GM21360 (cell line): Measurements from ENCODE around the gene OR4F15.
"Not testable (repeated sequence)": the region's sequence is repeated elsewhere in the genome, so short reads cannot be mapped to it uniquely, and the experiment has no call there.

ENCODE experiments used
- ATAC-seq: cut with Tn5 transposase; IDR thresholded peaks from one replicate; pipeline ENCODE4 v1.9.1; 2021; ENCODE audit warnings: mild to moderate bottlenecking, moderate library complexity; ENCODE audit not compliant: unreplicated experiment

OR4F15 gene, protein sequence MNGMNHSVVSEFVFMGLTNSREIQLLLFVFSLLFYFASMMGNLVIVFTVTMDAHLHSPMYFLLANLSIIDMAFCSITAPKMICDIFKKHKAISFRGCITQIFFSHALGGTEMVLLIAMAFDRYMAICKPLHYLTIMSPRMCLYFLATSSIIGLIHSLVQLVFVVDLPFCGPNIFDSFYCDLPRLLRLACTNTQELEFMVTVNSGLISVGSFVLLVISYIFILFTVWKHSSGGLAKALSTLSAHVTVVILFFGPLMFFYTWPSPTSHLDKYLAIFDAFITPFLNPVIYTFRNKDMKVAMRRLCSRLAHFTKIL

DNA sequence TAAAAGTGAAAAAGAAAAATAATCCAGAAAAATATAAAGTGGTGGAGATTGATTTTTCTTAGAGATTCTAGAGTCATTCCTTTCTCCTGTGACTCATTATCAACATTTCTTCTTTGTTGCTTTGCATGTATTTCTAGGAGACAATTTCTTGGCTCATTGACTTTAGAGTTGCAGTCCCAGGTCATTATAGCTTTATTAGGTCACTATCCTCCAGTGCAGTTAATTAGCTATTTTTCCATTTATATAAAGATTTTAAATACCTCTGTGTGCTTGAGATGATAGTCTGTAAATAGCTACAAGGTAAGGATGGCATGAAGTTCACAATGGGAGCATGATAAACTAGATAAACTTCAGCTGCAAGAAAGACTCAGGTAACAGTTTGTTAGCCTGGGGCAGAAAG lies at the start of gene OR4F15:
Gene OR4F15, plus strand, starts transcription at position 301 of the 400 bp plus-strand sequence. CDS start 5,985 bp downstream, outside the sequence.
- ATAC-seq, result no peak

DNA sequence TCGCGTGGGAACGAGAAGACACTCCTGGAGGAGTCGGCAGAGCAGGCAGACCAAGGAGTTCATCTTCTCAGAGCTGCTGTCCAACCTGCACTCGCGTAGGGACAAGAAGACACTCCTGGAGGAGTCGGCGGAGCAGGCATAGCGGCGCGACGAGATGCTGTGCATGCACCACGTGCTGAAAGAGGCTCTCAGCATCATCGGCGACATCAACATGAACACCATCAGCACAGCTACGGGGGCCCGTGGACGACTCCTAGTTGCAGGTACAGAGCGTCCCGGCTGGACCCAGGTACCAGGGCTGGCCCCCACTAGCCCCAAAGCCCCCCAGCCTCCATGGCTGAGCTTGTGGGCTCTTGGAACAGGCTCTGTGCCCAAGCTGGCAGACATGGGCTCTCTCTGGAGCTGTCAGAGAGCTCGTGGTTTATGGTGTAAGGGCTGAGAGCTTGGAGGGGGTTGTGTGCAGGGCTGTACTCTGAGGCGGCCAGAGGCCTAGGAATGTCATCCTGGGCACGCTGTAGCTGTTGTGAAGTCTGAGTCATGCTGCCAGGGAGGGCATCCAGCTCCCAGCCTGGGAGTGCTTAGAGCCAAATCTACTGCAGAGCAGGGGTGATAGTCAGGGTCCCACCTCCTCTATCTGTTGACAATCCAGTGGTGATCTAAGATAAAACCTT lies 47.2 kb upstream of the OR4F15 start:
- not testable (repeated sequence) for ATAC-seq

DNA sequence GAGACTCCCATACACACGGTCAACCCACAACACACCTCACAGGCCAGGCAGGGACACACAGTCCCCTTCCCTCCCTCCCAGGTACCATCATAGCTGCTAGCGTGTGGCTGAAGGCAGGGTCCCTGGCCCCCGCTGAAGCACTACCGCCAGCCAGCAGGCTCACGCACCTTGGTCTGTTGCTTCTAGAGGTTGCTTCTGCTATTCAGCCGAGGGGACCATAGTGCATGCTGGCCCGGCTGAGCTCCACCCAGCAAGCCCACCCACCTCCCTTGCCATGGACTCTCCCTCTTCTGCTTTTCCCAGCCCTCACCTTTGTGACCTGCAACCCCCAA lies 46.7 kb upstream of the OR4F15 start:
- ATAC-seq, result not testable (repeated sequence)

DNA sequence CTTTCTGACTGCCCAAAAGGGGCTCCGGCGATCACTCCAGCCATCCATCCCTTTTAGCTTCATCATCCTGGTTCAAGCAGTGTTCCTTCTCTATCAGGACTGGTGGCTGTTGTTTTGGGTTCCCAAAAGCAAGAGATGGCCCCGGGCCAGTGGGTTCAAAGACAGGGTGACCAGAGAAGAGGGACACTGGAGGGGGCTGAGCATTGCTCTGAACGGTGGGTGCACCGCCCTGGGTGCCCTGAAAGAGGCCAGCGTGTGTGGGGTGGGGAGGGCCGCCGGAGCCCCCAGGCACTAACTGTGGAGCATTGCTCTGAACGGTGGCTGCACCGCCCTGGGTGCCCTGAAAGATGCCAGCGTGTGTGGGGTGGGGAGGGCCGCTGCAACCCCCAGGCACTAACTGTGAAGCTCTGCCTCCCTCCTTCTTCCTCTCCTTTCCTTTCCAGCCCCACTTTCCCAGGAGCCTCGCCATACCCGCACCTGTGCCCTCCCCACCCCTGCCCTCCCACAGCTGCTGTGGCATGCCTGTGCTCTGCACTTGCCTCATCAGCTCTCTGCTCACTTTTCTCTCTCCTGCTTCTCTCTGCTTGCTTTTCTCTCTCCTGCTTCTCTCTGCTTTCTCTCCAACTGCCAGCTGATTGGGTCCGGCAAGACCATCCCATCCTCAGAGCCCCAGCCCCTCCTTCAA lies 46.1 kb upstream of the OR4F15 start:
- no peak for ATAC-seq

DNA sequence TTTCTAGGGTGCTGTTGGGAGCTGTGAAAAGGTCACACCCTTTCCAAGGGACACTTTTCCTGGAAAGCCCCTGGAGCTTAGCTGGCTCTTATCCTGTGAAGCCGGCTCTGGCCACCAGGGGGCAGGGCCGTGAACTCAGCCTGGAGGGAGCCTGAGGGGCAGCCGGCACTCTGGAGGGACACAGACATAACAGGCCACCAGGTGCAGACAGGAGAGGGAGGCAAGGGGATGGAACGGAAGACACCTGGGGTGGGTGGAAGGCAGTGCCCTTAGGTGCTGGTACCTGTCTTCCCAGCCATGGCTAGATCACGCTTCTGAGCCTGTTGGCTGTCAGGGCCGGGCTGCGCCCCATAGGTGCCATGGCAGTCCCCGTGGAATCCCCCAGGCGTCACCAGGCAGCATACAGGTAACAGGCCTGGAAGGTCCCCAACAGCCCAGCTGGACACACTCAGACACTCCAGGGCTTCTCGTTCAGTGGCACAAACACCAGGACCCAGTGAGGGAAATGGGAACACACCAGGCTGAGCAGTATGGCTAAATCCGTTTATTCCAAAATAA lies 44.8 kb upstream of the OR4F15 start:
- not testable (repeated sequence) for ATAC-seq

DNA sequence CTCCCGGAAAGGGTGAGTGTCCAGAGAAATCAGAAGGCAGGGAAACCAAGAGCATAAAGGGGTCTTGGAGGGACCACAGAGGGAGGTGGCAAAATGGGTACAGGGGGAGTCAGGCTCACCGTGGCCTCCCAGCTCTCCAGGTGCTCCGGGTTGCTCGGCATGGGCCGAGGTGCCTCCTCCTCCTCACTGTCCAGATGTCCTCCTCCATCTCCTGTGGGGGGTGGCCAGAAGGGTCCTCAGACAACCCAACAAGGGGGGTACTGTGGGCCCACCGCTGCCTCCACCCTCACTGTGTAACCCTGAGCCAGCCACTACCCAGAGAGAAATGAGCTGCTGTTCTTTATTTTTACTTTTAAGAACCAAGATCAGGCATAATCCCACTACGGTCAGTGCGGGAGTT lies 39.1 kb upstream of the OR4F15 start:
- no peak for ATAC-seq

DNA sequence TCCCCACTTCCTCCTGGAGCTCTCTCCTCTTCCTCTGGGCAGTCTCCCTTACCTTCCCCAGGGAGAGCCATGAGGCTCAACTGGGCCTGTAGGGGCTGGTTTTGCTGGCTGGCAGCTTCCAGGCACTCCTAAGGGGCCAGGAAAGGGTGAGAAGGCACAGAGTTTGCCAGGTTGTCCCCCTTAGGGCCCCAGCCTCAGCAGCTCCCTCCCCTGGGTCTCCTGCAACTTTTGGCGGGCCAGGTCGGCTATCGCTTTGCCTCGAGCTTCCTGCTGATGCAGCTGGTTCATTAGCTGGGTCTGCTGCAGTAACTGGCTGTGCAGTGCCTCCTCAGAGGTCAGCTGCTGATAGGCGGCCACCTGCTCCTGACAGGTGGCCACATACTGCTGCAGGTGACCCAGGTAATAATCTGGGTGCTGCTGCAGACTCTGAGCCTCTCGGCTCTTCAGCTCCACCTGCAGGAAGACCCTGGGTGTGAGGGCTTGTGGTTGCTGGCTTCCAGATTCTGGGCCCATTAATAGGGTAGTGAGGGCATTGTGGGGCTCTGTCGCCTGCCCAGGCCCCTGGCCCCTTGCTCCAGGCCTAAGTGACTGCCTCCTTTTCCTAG lies 38.4 kb upstream of the OR4F15 start:
- ATAC-seq, result no peak

DNA sequence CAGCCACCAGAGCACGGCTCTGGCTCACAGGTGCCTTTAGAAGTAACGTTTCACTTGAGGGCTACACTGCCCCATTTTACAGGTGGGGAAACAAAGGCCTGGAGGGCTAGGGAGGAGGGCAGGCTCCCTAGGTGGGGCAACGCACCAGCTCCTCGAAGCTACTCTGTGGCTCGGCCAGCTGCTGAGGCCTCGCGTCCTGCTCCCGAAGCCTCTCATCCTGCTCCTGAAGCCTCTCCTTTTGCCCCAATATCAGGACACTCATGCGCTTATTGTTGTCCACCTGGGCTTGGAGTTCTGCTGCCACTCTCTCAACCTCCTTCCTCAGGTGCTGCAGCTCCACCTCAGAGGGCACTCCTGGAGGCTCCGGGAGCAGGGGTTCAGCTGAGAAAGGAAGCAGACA lies 36.9 kb upstream of the OR4F15 start:
- ATAC-seq, result no peak

DNA sequence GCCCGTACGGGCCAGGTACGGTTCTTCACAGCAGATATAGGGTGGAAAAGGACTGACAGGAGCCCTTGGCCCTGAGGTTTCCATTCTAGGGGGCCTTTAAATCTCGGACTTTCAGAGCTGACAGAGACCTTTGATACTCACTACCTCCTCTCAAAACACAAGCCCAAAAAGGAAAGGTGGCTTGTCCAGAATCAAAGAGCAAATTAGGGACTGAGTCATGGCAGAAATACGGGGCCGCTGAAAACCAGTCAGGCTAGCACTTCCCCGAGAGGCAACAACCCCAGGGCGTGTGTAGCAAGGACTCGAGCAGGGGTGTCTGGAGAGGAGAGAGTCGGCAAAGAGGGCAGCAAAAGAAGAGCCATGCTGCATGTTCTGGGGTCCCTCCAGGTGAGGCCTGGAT lies 33.4 kb upstream of the OR4F15 start:
- ATAC-seq, result not testable (repeated sequence)

DNA sequence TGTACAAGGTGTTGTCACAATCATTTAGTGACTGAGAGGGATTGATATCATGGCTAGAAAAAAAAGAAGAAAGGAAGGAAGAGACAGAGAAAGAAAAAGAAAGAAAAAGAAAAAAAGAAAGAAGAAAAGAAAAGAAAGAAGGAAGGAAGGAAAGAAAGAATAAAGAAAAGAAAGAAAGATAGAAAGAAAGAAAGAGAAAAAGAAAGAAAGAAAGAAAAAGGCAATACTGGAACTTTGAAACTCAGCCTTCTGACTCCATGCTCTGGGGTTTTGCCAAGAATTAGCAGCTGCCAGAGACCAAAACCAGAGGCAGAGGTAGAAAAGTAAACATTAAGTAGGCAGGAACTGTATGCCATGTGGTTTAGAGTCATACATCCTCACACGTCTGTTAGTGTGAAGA lies 31.8 kb upstream of the OR4F15 start:
- not testable (repeated sequence) for ATAC-seq

DNA sequence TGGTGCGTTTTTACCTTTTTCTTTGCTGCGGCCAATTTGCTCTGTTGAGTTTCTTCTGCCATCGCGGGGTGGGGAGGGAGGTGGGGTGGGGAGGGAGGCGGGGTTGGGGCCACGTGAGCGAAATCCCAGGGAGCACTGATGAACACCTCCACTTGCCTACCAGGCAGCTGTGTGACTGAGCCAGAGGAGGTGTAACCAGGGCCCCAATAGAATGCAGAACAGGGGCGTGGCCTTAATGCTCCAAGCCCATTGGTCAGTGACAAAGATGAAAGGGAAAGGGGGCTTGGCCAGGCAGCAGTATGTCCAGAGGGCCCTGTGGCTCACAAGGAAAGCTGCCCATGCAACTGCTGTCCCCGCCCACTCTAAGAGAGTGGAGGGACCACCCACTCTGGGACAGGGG lies 30.1 kb upstream of the OR4F15 start:
- ATAC-seq, result no peak

DNA sequence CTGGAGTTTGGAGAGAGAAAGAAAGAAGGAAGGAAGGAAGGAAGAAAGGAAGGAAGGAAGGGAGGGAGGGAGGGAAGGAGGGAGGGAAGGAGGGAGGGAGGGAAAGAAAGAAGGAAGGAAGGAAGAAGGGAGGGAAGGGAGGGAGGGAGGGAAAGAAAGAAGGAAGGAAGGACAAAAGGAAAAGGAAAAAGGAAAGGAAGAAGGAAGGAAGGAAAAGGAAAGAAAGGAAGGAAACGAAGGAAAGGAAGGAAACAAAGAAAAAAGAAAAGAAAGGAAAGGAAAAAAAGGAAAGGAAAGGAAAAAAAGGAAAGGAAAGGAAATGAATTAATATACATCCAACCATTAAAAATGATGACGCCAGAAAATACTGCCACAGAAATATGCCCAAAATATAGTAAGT lies 27.4 kb upstream of the OR4F15 start:
- no peak for ATAC-seq

DNA sequence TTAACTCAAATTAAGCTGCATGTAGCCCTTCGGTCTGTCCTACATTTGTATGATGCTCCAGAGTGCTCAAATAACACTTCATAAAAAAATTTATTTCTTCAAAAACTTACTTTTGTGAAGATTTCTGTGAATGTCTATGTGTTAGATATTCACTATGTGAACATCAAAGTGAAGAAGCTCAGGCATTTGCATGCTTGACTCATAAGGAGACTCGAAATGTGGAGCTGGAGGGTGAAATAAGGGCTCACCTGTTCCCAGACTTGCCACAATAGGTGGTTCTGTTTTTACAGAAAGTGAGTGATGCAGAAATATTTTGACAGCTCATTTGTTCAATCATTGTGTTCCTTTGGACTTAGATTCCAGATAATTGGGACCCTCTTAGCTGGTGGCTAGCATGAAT lies 25.6 kb upstream of the OR4F15 start:
- not testable (repeated sequence) for ATAC-seq

DNA sequence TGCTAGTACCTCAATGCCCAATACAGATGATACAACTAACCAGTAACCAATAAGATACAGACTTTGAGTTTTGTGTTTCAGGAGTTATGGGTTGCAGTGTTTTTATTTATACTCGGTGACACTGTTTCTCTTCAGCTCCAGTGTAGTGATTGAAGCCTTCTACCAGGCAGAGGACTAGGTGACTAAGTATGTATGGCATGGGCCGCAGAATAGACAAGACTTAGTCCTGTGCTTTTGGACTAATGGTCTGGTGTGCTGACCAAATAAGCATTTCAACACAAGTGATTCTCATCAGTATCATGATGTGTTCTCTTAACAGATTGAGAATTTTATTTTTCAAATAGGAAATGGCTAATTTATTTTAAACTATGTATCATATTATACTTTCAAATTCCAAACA lies 24.0 kb upstream of the OR4F15 start:
- ATAC-seq, result not testable (repeated sequence)

DNA sequence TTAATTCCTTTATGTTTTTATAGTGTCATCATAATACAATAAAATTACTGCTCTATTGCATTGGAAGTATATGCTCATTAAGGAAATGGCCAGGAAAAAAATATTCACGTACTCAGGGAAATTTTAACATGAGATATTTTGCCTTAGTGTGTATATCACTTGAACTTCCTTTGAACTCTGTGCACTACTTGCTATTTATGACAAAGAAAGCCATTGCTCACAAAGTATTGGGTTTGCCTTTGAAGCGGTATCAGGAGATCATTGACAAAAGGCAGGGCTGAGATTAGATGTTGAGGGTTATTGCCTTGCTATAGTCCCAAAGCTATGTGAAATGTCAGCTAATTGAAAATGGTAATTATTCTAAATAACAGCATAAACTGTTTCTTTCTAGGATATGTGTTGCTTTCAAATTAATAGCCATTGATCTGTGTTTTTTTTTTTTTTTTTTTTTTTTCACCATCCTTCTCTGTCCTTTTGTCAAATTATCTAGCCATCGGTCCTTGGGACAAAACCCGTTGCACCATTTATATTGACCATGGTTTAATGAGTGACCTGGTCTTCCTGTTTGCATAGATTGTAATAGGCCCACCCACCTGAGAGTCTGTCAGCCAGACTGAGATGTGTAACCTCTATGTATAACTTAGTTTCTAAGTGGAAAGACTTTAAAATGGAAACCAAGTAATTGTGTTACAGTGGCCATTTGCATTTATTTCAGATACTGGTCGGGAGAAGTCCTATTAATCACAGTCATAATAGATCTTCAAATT lies 23.3 kb upstream of the OR4F15 start:
- not testable (repeated sequence) for ATAC-seq

DNA sequence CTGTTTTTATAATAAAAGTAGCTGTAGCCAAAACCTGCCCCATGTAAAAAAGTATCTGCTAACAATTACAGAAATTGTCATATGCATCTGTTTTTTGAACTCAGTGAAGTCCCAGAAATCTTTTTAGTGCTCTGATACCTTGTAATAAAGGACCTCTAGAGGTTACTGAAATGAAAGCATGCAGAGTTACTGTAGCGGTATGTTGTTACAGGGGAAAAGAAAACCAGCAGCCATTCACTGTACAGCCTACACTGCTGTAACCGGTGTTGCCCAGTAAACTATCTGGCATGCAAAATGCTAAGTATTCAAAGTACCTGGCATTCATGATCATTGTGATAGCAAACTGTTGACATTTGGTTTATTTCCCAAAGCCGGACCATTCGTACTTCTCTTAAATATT lies 21.3 kb upstream of the OR4F15 start:
- not testable (repeated sequence) for ATAC-seq

DNA sequence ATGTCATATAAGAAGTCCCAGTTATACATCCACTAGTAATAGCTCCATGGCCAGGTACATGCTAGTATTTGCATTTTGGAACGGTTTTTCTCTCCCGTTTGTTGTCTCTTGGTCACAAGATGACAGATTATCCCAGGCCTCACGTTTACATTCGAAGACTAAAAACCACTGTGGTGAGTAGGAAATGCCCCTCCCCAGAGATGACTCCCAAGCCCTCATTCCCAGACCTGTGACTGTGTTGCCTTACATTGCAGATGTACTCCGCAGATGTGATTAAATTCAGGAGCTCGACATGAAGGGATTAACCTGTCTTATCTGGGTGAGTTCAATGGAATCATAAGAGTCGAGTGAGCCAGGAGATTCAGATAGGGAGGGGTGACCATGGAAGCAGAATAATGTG lies 18.0 kb upstream of the OR4F15 start:
- ATAC-seq, result not testable (repeated sequence)

DNA sequence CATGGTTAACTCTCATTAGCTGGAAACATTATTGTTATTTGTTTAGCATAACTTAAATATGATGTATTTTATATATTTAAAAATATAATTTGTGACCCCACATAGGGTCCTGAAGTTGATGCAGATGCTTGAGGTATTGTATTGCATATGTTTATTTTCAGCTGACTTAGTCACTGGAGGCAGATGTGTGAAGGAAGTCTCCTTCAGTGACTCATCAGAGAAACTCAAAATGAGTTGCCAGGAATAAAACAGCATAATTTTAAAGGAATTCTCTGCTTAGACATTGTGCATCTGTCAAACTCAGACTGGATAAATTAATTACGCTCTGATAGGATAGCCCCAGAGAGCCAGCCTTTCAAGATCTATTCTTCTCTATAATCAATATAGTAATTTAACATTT lies 16.5 kb upstream of the OR4F15 start:
- no peak for ATAC-seq

DNA sequence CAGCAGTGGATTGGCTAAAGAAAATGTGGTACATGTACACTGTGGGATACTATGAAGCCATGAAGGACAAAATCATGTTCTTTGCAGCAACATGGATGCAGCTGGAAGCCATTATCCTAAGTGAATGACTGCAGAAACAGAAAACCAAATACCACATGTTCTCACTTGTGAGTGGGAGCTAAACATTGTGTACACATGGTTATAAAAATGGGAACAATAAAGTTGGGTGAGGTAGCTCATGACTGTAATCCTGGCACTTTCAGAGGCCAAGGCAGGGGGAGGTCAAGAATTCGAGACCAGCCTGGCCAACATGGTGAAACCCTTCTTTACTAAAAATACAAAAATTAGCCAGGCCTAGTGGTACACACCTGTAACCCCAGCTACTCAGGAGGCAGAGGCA lies 12.3 kb upstream of the OR4F15 start:
- ATAC-seq, result no peak

DNA sequence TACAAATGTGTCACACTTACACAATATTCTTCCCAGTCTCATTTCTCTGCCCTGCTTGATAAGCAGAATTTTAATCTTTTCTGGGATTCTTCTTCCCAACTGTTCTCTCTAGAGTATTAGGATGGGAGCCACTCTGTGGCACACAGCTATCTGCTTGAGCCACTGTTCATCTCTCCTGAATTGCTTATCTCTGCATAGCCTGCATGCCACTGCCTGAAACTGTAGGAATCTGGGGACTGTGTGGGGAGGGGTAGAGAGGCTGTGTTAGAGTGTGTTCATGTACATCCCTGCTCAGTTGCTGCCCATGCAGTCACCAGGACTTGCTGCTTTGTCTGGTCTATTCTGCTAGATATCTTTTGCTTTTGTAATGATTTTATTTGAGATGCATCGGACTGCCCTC lies 11.0 kb upstream of the OR4F15 start:
- ATAC-seq, result no peak

DNA sequence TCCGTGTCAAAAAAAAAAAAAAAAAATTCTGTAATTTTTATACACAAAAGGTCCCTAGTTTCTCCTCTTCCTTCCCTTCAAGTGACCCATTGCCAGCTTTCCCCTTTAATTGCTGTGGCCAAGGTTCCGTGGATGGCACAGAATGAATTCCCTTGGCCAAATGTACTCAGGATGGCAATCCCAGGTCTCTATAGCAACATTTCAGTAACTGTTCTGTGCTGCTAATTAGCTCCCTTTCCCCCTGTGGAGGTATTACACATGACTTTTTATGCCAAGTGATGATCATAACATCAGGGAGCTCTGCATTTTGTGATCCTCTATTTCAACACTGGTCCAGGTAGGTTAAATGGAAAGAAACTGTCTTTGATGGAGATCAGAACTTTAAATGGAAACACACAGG lies 8.8 kb upstream of the OR4F15 start, which contains the start of gene OR4F6:
Gene OR4F6, plus strand, starts transcription at position 301 of the 400 bp plus-strand sequence. CDS start 2,211 bp downstream, outside the sequence.
- no peak for ATAC-seq
